ENCODE data around the gene BIN1.

Gene BIN1

DNA sequence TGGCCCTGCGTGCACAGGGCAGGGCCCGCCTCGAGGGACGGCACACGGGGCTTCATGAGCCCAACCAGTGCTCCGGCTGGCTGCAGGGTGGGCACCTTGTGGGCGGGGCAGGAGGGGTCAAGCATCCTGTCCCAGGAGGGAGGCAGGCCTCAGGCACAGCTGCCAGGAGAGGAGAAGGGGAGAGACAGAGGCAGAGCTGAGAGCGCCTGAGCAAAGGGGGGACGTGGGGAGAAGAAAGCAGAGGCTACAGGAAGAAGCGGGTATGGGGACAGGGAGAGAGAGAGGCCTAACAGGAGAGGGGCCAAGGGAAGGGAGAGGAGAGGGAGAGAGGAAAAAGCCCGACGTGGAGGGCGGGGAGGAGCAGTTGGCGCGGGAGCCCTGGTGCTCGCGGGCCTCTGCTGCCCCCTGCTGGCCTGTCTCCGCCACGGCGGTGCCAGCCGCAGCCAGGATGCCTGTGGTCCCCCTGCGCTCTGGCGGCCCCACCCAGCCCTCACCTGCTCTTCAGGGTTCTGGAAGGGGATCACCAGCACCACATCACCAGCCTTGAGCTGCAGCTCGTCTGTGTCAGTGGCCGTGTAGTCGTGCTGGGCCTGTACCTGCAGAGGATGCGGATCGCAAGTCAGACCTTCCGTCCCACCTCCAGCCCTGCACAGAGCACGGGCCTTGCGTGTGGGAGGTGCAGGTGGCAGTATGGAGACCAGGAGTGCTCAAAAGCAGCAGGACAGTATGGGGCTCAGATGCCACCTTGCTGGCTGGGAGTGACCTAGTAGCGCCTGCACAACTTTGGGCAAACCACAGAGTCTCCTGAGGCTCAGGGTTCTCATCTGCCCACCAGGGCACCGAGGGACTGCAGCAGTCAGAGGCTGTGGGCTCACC is 56.8 kb downstream of the BIN1 start:
- H3K4me3 ChIP-seq (ENCODE audit: low read depth, low read length): no peak overlapping the region

DNA sequence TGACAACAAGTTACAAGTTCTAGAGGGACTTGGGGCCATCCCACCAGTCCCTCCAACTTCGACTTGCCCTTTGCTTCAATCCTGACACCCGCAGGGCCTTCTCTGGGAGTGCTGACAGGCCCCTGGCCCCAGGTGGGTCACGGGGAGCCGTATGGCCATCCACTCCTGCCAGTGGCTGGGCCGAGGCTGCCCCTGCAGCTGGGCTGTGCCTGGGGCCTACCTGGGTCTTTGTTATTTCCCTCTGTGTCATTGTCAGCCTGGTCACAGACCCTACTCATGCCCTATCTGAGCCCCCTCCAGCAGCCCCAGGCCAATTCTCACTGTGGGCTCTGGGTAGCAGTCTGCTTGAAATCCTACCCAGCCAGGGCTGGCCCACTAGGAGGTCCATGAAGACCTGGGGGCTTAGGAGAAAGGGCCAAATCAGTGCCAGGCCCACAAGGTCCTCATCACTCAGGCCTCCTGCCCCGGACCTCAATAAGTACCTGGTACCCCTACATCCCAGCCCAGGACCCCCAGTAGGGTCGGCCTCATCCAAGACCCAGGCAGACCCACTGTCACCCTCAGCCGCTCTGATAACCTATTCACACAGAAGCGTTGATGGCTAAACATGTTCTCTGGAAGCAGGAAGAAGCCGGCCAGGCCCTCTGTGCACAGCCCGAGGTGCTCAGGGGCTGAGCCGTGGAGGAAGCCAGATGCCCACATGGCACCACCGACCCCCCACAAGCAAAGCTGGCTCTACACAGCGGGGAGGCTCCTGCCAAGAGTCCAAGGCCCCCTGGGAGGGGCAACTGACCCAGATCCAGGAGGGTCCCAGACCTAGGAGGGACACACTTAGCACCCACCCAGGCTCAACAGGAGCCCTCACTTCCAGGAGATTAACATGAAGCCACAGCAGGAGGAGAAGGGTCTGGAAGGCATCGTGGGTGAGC is 57.7 kb downstream of the BIN1 start:
- no peak overlapping the region for H3K4me3 ChIP-seq (ENCODE audit: low read depth, low read length)

DNA sequence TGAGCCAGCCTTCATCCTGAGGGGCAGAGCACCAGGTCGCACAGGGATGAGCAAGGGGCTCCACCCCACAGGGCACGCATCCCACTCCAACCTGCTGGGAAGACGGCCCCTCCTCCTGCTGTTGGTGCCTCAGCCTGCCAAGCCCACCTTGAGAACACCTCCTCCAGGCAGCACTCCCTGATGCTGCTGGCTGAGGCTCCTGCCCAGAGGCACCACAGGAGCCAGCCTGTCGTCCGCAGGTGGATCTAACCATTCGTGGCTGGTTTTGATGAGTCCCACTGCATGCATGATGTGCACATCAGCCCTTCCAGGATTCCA is 58.4 kb downstream of the BIN1 start:
- no peak overlapping the region for H3K4me3 ChIP-seq (ENCODE audit: low read depth, low read length)

- no peak overlapping the region for H3K4me3 ChIP-seq (ENCODE audit: low read depth, low read length)
These were observed 59.0 kb downstream of the BIN1 start for GRCh38 chr2:127047716-127048617.

- H3K4me3 ChIP-seq (ENCODE audit: low read depth, low read length): no peak overlapping the region
These were observed 59.9 kb downstream of the BIN1 start for GRCh38 chr2:127047054-127047453.

GRCh38 chr2:127046579-127046978 is 60.4 kb downstream of the BIN1 start:
- H3K4me3 ChIP-seq (ENCODE audit: low read depth, low read length): no peak overlapping the region

DNA sequence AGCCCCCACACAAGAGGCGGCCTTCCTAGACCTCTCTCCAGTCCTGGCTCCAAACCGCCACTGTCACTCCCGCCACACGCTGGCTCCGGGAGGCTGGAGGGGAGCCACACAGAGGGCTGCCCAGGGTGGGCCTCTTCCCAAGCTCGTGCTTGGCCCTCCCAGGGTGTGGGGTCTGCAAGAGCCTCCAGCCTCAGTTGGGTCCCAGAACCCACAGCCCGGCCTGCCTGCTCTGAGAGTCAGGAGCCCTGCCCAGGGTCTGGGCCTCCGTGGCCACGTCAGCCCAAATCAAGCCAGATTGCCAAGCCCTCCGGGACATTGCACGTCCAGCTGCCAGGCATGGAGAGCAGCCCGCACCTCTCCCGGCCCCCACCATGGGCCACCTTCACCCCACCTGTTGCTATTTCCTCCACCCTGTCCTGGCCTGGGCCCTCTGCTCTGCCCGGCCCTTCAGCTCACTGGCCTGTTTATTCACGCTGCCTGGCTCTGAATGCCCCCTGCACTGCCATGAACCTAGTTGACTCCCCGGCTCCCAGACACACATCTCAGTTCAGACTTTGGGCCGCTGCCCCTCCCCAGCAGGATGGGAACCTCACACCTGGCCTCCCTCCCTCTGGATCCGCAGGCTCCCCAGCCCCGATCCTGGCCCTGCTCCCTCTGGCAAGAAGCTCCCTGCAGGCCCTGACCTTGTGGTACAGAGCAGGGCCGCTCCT is 61.0 kb downstream of the BIN1 start:
- no peak overlapping the region for H3K4me3 ChIP-seq (ENCODE audit: low read depth, low read length)

DNA sequence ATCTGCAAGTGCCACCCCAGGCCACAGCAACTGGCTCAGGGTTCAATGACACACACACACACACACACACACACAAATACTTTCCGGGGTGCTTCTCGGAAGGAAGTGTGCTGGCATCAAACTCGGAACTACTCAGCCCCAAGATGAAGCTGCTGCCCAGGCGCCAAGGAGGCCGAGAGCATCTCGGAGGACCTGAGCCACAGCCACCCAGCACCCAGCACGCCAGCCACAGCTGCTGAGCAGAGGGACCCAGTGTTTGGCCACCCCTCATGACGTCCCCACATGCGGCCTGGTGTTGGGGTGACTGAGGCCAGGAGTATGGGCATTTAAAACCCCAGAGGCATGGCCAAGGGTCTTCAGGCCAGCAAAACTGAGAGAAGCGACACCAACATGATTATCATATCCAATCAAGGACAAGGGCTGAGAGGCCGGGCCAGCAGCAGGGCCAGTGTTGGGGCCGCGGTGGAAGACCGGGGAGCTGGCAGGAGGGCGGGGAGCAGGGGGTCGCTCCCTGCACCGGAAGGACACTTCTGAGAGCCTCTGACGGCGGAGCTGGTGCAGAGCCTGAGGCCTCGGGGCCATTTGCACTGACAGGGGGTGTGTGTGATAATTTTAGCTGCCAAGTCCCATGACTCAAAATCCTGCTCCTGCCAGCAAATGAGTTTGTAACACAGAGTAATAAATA is 61.8 kb downstream of the BIN1 start:
- H3K4me3 ChIP-seq (ENCODE audit: low read depth, low read length): no peak overlapping the region

DNA sequence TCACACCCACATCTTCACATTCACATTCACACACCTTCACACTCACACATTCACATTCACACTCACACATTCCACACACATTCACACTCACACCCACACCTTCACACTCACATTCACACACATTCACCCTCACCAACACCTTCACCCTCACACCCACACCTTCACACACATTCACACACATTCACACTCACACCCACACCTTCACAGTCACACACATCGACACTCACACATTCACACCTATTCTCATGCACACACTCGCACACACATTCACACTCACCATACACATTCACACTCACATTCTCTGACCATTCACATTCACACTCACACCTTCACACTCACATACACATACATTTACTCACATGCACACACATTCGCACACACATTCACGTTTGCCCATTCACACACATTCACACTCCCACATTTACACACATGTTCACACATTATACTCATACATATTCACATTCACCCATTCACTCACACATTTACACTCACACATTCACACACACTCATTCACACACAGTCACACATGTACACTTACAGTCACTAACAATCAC is 62.7 kb downstream of the BIN1 start:
- H3K4me3 ChIP-seq (ENCODE audit: low read depth, low read length): no peak overlapping the region

- H3K4me3 ChIP-seq (ENCODE audit: low read depth, low read length): no peak overlapping the region
These were observed 63.4 kb downstream of the BIN1 start for GRCh38 chr2:127043367-127044164.

DNA sequence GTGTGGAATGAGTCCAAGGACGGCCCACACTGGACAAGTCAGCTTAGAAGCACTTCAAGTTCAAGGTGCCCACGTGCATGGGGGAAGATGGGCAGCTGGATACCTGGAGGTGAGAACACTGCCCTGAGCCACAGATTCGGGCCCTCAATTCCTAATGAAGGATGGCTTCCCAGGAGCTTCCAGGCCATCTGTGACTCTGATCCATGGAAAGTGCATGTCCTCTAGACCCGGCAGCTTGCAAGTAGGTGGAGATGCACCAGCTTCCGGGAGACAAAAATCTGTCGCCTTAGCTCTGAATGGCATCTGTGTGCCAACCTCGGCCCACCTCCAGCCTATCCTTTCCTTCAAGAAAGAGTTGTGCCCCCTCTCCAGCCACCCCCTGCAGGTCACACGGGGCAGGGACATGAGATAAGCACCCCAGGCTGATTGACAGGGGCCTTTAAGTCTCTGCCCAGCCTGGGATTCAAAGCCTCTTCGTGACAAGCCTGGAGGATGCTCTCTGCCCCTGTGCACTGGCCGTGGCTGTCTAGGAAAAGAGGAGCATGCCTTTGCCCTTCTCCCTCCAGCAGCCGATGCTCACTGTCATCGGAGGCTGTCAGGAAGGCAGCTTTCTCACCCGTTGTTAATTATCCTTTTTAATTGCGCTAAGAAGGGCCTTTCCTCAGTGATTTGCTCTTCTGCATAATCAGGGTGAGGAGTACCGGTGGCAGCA is 65.5 kb downstream of the BIN1 start:
- H3K4me3 ChIP-seq (ENCODE audit: low read depth, low read length): no peak overlapping the region

DNA sequence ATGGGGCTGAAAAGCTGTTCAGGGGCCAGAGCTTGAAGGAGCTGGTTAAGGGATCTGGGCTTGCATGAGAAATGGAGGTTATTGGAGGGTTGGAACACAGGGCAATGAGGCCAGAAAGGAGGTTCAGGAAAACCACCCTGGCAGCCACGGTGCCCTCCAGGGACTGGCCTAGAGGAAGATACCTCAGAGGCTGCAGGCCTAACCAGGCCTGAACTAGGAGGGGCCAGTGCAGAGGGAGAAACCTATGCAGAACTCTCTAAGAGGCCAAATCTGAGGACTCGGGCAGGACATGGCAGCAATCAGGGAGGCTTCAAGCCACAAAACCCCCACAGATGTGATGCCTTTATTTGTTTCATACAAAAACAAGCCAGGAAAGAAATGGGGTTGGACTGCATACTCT is 66.8 kb downstream of the BIN1 start:
- no peak overlapping the region for H3K4me3 ChIP-seq (ENCODE audit: low read depth, low read length)

- no peak overlapping the region for H3K4me3 ChIP-seq (ENCODE audit: low read depth, low read length)
These were observed 67.4 kb downstream of the BIN1 start for GRCh38 chr2:127039387-127040031.

GRCh38 chr2:127037476-127037875 is 69.5 kb downstream of the BIN1 start:
- H3K4me3 ChIP-seq (ENCODE audit: low read depth, low read length): no peak overlapping the region

DNA sequence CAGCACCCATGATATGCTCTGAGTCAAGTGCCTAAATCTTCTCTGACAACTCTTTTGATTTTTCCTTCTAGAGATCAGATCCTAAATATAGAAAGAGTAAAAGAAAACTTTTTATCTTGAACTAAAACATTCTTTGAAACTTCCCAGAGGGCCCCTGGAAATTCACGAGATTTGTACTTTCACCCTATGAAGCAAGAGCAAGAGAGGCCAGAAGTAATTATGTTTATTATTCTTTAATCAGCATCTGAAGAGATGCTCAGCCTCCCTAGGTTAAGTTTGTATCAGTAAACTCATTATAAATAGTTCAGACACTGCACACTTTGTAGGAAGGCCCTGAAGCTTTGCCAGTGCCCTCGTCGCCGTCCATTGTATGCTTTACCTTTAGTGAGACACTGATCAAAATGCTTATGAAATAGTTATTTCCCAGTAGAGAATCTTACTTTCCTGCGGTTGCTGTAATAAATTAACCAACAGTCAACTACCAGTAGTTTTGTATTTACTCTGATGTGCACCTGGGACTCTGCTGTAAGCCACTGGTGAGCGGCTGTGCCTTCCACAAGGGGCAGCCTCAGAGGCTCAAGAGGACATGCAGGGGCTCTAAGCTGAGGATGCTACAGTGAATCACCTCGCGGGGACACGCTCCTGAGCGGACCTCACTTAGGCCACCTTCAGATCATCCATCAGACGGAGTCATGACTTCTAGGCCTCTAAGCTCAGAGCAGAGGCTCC is 71.9 kb downstream of the BIN1 start:
- H3K4me3 ChIP-seq (ENCODE audit: low read depth, low read length): no peak overlapping the region

DNA sequence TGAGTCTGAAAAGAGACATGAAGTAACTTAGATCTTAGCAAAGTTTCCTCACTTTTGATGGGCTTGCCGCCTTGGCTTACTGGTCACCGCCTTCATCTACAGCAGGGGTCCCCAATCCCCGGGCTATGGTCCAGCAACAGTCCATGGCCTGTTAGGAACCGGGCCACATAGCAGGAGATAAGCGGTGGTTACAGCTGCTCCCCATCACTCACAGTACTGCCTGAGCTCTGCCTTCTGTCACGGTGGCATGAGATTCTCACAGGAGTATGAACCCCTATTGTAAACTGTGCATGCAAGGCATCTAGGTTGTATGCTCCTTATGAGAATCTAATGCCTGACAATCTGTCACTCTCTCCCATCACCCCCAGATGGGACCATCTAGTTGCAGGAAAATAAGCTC is 72.9 kb downstream of the BIN1 start:
- H3K4me3 ChIP-seq (ENCODE audit: low read depth, low read length): no peak overlapping the region

- no peak overlapping the region for H3K4me3 ChIP-seq (ENCODE audit: low read depth, low read length)
These were observed 74.3 kb downstream of the BIN1 start for GRCh38 chr2:127032621-127033020.
